GM12878 (cell line): ENCODE data around the gene MYOM1. TPM values are rescaled to one million over a fixed set of nuclear protein-coding genes. Genes with fewer than 3 reads are reported as not detected.

Experiments
- ASH2L ChIP-seq: fragments of 300-600, 200-600 bp; sonication (generic); IDR thresholded peaks from 2 replicates; pipeline ENCODE4 v1.6.1; 2017; ENCODE audit warnings: low read depth, mild to moderate bottlenecking, borderline replicate concordance
- CEBPZ ChIP-seq: fragments of 150-350 bp; IDR thresholded peaks from 2 replicates; pipeline ENCODE4 v1.6.1; 2016; ENCODE audit warnings: low read depth, low read length
- E2F8 ChIP-seq: fragments of 450-650 bp; IDR thresholded peaks from 2 replicates; pipeline ENCODE4 v1.6.1; 2018; ENCODE audit warnings: mild to moderate bottlenecking, low read depth, moderate library complexity; ENCODE audit not compliant: partially characterized antibody
- EED ChIP-seq: sonication (generic); IDR thresholded peaks from 2 replicates; pipeline ENCODE4 v1.6.1; 2016; ENCODE audit warnings: antibody characterized with exemption, low read depth
- ELK1 ChIP-seq: IDR thresholded peaks from 2 replicates; pipeline ENCODE4 v1.6.1; 2012; ENCODE audit warnings: low read depth, low read length, improper control_type of control experiment
- ETV6 ChIP-seq, 2 experiments: fragments of 450-650 bp in 1 of 2; IDR thresholded peaks in 1 of 2; conservative IDR thresholded peaks in 1 of 2; 2 replicates each; pipeline ENCODE4 v1.6.1; 2014; ENCODE audit warnings: antibody characterized with exemption in 1 of 2, borderline replicate concordance in 1 of 2, low read depth in 1 of 2, mild to moderate bottlenecking in 1 of 2, moderate library complexity in 1 of 2
- GABPA ChIP-seq: IDR thresholded peaks from 2 replicates; pipeline ENCODE4 v1.6.1; 2014; ENCODE audit warnings: antibody characterized with exemption, low read depth, mild to moderate bottlenecking, inconsistent platforms
- HDAC2 ChIP-seq: fragments of 200-600 bp; sonication (generic); IDR thresholded peaks from 2 replicates; pipeline ENCODE4 v1.6.1; 2017
- JUND ChIP-seq: IDR thresholded peaks from 2 replicates; pipeline ENCODE4 v1.6.1; 2012; ENCODE audit warnings: low read depth, mild to moderate bottlenecking, low read length, improper control_type of control experiment, moderate library complexity
- KDM1A ChIP-seq: fragments of 200-600 bp; sonication (generic); IDR thresholded peaks from 2 replicates; pipeline ENCODE4 v1.6.1; 2016; ENCODE audit warnings: borderline replicate concordance
- NR2C2 ChIP-seq: IDR thresholded peaks from 2 replicates; pipeline ENCODE4 v1.6.1; 2011; ENCODE audit warnings: borderline replicate concordance, low read depth; ENCODE audit not compliant: control insufficient read depth, insufficient read length
- NRF1 ChIP-seq: conservative IDR thresholded peaks from 2 replicates; pipeline ENCODE4 v1.6.1; 2011; ENCODE audit warnings: mild to moderate bottlenecking, low read depth, low read length, improper control_type of control experiment
- RCOR1 ChIP-seq: conservative IDR thresholded peaks from 2 replicates; pipeline ENCODE4 v1.6.1; 2012; ENCODE audit warnings: low read depth, low read length, improper control_type of control experiment
- SMAD1 ChIP-seq: fragments of 450-650 bp; IDR thresholded peaks from 2 replicates; pipeline ENCODE4 v1.6.1; 2018; ENCODE audit warnings: mild to moderate bottlenecking, low read depth; ENCODE audit not compliant: partially characterized antibody
- SPI1 ChIP-seq: IDR thresholded peaks from 2 replicates; pipeline ENCODE4 v1.6.1; 2011; ENCODE audit warnings: low read depth, mild to moderate bottlenecking, low read length, moderate library complexity, borderline replicate concordance; ENCODE audit not compliant: insufficient read depth
- TAF1 ChIP-seq: IDR thresholded peaks from 2 replicates; pipeline ENCODE4 v1.6.1; 2011; ENCODE audit warnings: mild to moderate bottlenecking, low read depth, low read length, borderline replicate concordance
- ZNF592 ChIP-seq: fragments of 450-650 bp; IDR thresholded peaks from 2 replicates; pipeline ENCODE4 v1.6.1; 2017; ENCODE audit warnings: mild to moderate bottlenecking, moderate library complexity
- polyA plus RNA-seq, 11 experiments: library from polyadenylated mRNA; depleted of rRNA in 4 of 11; unstranded in 6 of 11; stranded (reverse) in 5 of 11; fragments of >200 nt; fragmentation: Nextera tagmentation in 4 of 11; fragmentation: Illumina TruSeq in 1 of 11; extraction: Ambion mirVana in 4 of 11; extraction: Trizol in 1 of 11; gene quantifications; 1 replicate in 1 of 11; 2 replicates in 10 of 11; pipeline versions ENCODE4 v1.2.1 to v1.2.3, GENCODE V29; 2011 to 2016; ENCODE audit warnings: inconsistent platforms in 2 of 11, missing spikeins in 2 of 11, low read depth in 1 of 11
- total RNA-seq, 4 experiments: library from RNA; depleted of rRNA in 3 of 4; stranded (reverse); fragments of >200 nt in 3 of 4; fragmentation: Illumina TruSeq in 1 of 4; extraction: Trizol in 1 of 4; gene quantifications; 2 replicates each; pipeline versions ENCODE4 v1.2.1 to v1.2.3, GENCODE V29; 2013 to 2021

MYOM1 gene
- total and polyA plus RNA-seq, 10 of the 15 experiments (the other 5 are each of a cell fraction or from before 2014, with no cell fraction given), result 0.06 to 1.0 (median 0.57) TPM

- TF ChIP-seq E2F8, result no peak
- no peak for TF ChIP-seq ASH2L
- TF ChIP-seq SMAD1, result peak; percentile 92
- TF ChIP-seq EED, result no peak
- no peak for TF ChIP-seq GABPA
- TF ChIP-seq ELK1, result no peak
- TF ChIP-seq RCOR1, result peak; percentile 50; the same call in 1 of the 2 replicates
- TF ChIP-seq CEBPZ, result no peak
- TF ChIP-seq ETV6 (conservative IDR thresholded peaks at IDR 0.05 in 1 of 2, IDR thresholded peaks at IDR 0.05 in 1 of 2; ENCODE audit: borderline replicate concordance in 1 of 2, low read depth in 1 of 2), result 0 out of 4 replicates have a peak, but pooled peaks of 1 of the 2 experiments have one; percentile 50
- TF ChIP-seq TAF1, result no peak
- no peak for TF ChIP-seq HDAC2
- TF ChIP-seq KDM1A, result no peak
- TF ChIP-seq JUND, result peak; percentile 85
- no peak for TF ChIP-seq NRF1
- TF ChIP-seq ZNF592, result no peak
- TF ChIP-seq NR2C2, result no peak
- TF ChIP-seq SPI1, result peak; percentile 41; the same call in 1 of the 2 replicates
These were observed 66.6 kb downstream of the MYOM1 start (continued) for GRCh38 chr18:3153107-3153704.
